Neural progenitor cell (in vitro differentiated cells): ENCODE data around the gene TSPAN32. TPM values are rescaled to one million over a fixed set of nuclear protein-coding genes. Genes with fewer than 3 reads are reported as not detected.
A peak's percentile ranks its signal among the peaks of the same experiment; 100 is the strongest.

Source experiments
- DNase-seq: peaks from one replicate; pipeline ENCODE4 v3.0.0-alpha.2; 2016; ENCODE audit warnings: low spot score
- H2AFZ ChIP-seq: fragments of 200-600 bp; sonication (generic); replicated peaks from 2 replicates; pipeline ENCODE4 v1.6.1; 2016; ENCODE audit warnings: antibody characterized with exemption
- H3F3A ChIP-seq: fragments of 200-600 bp; sonication (generic); 2 replicates; pipeline ENCODE4 v1.6.1; 2016; ENCODE audit warnings: antibody characterized with exemption, low read depth
- H3K27ac ChIP-seq: fragments of 200-600 bp; sonication (generic); 2 replicates; pipeline ENCODE4 v1.5.1; 2016; ENCODE audit warnings: mild to moderate bottlenecking
- H3K27me3 ChIP-seq: fragments of 200-600 bp; sonication (generic); 2 replicates; pipeline ENCODE4 v1.6.1; 2016; ENCODE audit warnings: mild to moderate bottlenecking, moderate library complexity
- H3K36me3 ChIP-seq: fragments of 200-600 bp; sonication (generic); 2 replicates; pipeline ENCODE4 v1.5.1; 2016
- H3K4me1 ChIP-seq: fragments of 200-600 bp; sonication (generic); 2 replicates; pipeline ENCODE4 v1.6.1; 2016; ENCODE audit warnings: mixed run types
- H3K4me2 ChIP-seq: fragments of 200-600 bp; sonication (generic); 2 replicates; pipeline ENCODE4 v1.6.1; 2016
- H3K4me3 ChIP-seq: fragments of 200-600 bp; sonication (generic); 2 replicates; pipeline ENCODE4 v1.5.1; 2016
- H3K79me2 ChIP-seq: fragments of 200-600 bp; sonication (generic); 2 replicates; pipeline ENCODE4 v1.6.1; 2016; ENCODE audit warnings: low read depth
- H3K9ac ChIP-seq: fragments of 200-600 bp; sonication (generic); 2 replicates; pipeline ENCODE4 v1.6.1; 2016
- H3K9me3 ChIP-seq: fragments of 200-600 bp; sonication (generic); 2 replicates; pipeline ENCODE4 v1.5.1; 2016; ENCODE audit warnings: low read depth
- H4K20me1 ChIP-seq: fragments of 200-600 bp; sonication (generic); 2 replicates; pipeline ENCODE4 v1.6.1; 2016; ENCODE audit warnings: low read depth
- H3K27ac Mint-ChIP-seq: 3 replicates; pipeline ENCODE4 v1.8.0; 2021; ENCODE audit warnings: mixed read lengths
- H3K27me3 Mint-ChIP-seq: 2 replicates; pipeline ENCODE4 v1.8.0; 2022; ENCODE audit warnings: low read depth, mild to moderate bottlenecking, inconsistent platforms, moderate library complexity, mixed read lengths; ENCODE audit not compliant: insufficient read depth
- H3K36me3 Mint-ChIP-seq: 3 replicates; pipeline ENCODE4 v1.8.0; 2021; ENCODE audit warnings: mixed read lengths
- H3K4me1 Mint-ChIP-seq: 3 replicates; pipeline ENCODE4 v1.8.0; 2021; ENCODE audit warnings: mixed read lengths
- H3K4me3 Mint-ChIP-seq: 3 replicates; pipeline ENCODE4 v1.8.0; 2021; ENCODE audit warnings: mild to moderate bottlenecking, moderate library complexity, mixed read lengths
- H3K9me3 Mint-ChIP-seq: 3 replicates; pipeline ENCODE4 v1.8.0; 2020; ENCODE audit warnings: mixed read lengths
- CTCF ChIP-seq: fragments of 200-600 bp; sonication (generic); IDR thresholded peaks from 2 replicates; pipeline ENCODE4 v1.5.1; 2017; ENCODE audit warnings: antibody characterized with exemption, mild to moderate bottlenecking
- EZH2 ChIP-seq: fragments of 200-600 bp; sonication (generic); IDR thresholded peaks from 2 replicates; pipeline ENCODE4 v1.6.1; 2017; ENCODE audit warnings: antibody characterized with exemption, mild to moderate bottlenecking, moderate library complexity
- EZH2phosphoT487 ChIP-seq: fragments of 200-600 bp; sonication (generic); IDR thresholded peaks from 2 replicates; pipeline ENCODE4 v1.6.1; 2017; ENCODE audit warnings: antibody characterized with exemption
- total RNA-seq: library from RNA; depleted of rRNA; stranded (reverse); fragments of >200 nt; gene quantifications from 2 replicates; pipeline ENCODE4 v1.2.3, GENCODE V29; 2015; ENCODE audit warnings: low replicate concordance

TSPAN32 gene
- total RNA-seq, 1 donor from 2014 or later: not detected

- no peaks in the 10 kb centered on the region for H3K9me3 ChIP-seq
- H3K27ac Mint-ChIP-seq: no peak overlapping the region
- DNase-seq: no peak
- H3K27ac ChIP-seq: no peak overlapping the region
- no peak overlapping the region for H2AFZ ChIP-seq
- H3K9me3 Mint-ChIP-seq: no peaks in the 10 kb centered on the region
- H4K20me1 ChIP-seq: no peaks in the 10 kb centered on the region
- H3K36me3 Mint-ChIP-seq: no peaks in the 10 kb centered on the region
- H3K79me2 ChIP-seq: no peaks in the 10 kb centered on the region
- no peak overlapping the region for H3K4me2 ChIP-seq
- no peaks in the 10 kb centered on the region for H3K27me3 ChIP-seq
- TF ChIP-seq EZH2phosphoT487: no peak
- TF ChIP-seq EZH2: no peak
- no peak for TF ChIP-seq CTCF
- no peak overlapping the region for H3K9ac ChIP-seq
- no peak overlapping the region for H3K4me3 Mint-ChIP-seq
- peaks cover 15% of the 10 kb centered on the region for H3K4me1 Mint-ChIP-seq
- H3K36me3 ChIP-seq: no peaks in the 10 kb centered on the region
- H3F3A ChIP-seq: no peaks in the 10 kb centered on the region
- H3K27me3 Mint-ChIP-seq: peaks cover 7% of the 10 kb centered on the region
- H3K4me3 ChIP-seq: no peak overlapping the region
- no peaks in the 10 kb centered on the region for H3K4me1 ChIP-seq
Measured at GRCh38 chr11:2306877-2307500, 5.2 kb downstream of the TSPAN32 start.

- no peaks in the 10 kb centered on the region for H3K9me3 ChIP-seq
- Mint-ChIP-seq H3K4me3 (no peak overlapping the region), H3K27me3 (peaks cover 7% of the 10 kb centered on the region), H3K36me3 (no peaks in the 10 kb centered on the region), H3K4me1 (peaks cover 15% of the 10 kb centered on the region), H3K27ac (peak overlapping the region; percentile 23), H3K9me3 (no peaks in the 10 kb centered on the region)
- H3K27ac ChIP-seq: no peak overlapping the region
- H3K4me3 ChIP-seq: no peak overlapping the region
- TF ChIP-seq EZH2phosphoT487 (no peak), EZH2 (no peak), CTCF (no peak)
- no peak overlapping the region for H2AFZ ChIP-seq
- H4K20me1 ChIP-seq: no peaks in the 10 kb centered on the region
- no peaks in the 10 kb centered on the region for H3K27me3 ChIP-seq
- no peak overlapping the region for H3K9ac ChIP-seq
- no peaks in the 10 kb centered on the region for H3F3A ChIP-seq
- no peak overlapping the region for H3K4me2 ChIP-seq
- DNase-seq: no peak
- no peaks in the 10 kb centered on the region for H3K79me2 ChIP-seq
- no peaks in the 10 kb centered on the region for H3K4me1 ChIP-seq
- H3K36me3 ChIP-seq: no peaks in the 10 kb centered on the region
Measured at GRCh38 chr11:2307501-2308331, 5.9 kb downstream of the TSPAN32 start.

GRCh38 chr11:2308713-2309112, 6.9 kb downstream of the TSPAN32 start:
- no peaks in the 10 kb centered on the region for H3K9me3 ChIP-seq
- H3K79me2 ChIP-seq: no peaks in the 10 kb centered on the region
- no peak overlapping the region for H3K4me3 Mint-ChIP-seq
- H3K27ac ChIP-seq: no peak overlapping the region
- H3K4me1 Mint-ChIP-seq: peaks cover 15% of the 10 kb centered on the region
- no peak overlapping the region for H3K27ac Mint-ChIP-seq
- H3K4me2 ChIP-seq: no peak overlapping the region
- no peaks in the 10 kb centered on the region for H3K27me3 ChIP-seq
- H3K9me3 Mint-ChIP-seq: no peaks in the 10 kb centered on the region
- H3K4me3 ChIP-seq: no peak overlapping the region
- H4K20me1 ChIP-seq: no peaks in the 10 kb centered on the region
- no peak overlapping the region for H3K9ac ChIP-seq
- H2AFZ ChIP-seq: no peak overlapping the region
- no peaks in the 10 kb centered on the region for H3K36me3 Mint-ChIP-seq
- no peak for DNase-seq
- no peak for TF ChIP-seq EZH2phosphoT487
- no peak for TF ChIP-seq EZH2
- TF ChIP-seq CTCF: no peak
- H3K27me3 Mint-ChIP-seq: peaks cover 7% of the 10 kb centered on the region
- no peaks in the 10 kb centered on the region for H3F3A ChIP-seq
- H3K36me3 ChIP-seq: no peaks in the 10 kb centered on the region
- H3K4me1 ChIP-seq: no peaks in the 10 kb centered on the region
